ENCODE measurements around the gene SUGCT.

- TF ChIP-seq, protein P1, sequence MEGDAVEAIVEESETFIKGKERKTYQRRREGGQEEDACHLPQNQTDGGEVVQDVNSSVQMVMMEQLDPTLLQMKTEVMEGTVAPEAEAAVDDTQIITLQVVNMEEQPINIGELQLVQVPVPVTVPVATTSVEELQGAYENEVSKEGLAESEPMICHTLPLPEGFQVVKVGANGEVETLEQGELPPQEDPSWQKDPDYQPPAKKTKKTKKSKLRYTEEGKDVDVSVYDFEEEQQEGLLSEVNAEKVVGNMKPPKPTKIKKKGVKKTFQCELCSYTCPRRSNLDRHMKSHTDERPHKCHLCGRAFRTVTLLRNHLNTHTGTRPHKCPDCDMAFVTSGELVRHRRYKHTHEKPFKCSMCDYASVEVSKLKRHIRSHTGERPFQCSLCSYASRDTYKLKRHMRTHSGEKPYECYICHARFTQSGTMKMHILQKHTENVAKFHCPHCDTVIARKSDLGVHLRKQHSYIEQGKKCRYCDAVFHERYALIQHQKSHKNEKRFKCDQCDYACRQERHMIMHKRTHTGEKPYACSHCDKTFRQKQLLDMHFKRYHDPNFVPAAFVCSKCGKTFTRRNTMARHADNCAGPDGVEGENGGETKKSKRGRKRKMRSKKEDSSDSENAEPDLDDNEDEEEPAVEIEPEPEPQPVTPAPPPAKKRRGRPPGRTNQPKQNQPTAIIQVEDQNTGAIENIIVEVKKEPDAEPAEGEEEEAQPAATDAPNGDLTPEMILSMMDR (IDR thresholded peaks at IDR 0.05; ENCODE audit: low read depth, low read length) = no peak
- TF ChIP-seq EZH2phosphoT487 (IDR thresholded peaks at IDR 0.05; ENCODE audit: low read depth) = no peak
Measured at GRCh38 chr7:40468891-40469864, 334.4 kb downstream of the SUGCT start.
